K562 (cell line): ENCODE results near the gene APLP1. TPM values are rescaled to one million over a fixed set of nuclear protein-coding genes. Genes with fewer than 3 reads are reported as not detected.

ENCODE experiments used
- ATAC-seq: fragments of 200-7000 bp; cut with Tn5 transposase; 3 replicates; pipeline ENCODE4 v1.9.1; 2020; ENCODE audit warnings: moderate library complexity
- BruUV-seq: library from RNA; stranded (reverse); fragments of 400-500 nt; replicated peaks from 2 replicates; lab custom pipeline; 2021; lab: Mats Ljungman, UMichigan
- CTCF ChIA-PET: fragments of 300-600 bp; formaldehyde crosslinking; extraction: SDS; loops from one replicate; lab custom pipeline; 2021; ENCODE audit warnings: low intra/inter-chr PET ratio; lab: Yijun Ruan, JAX
- POLR2A ChIA-PET: fragments of 300-600, 350-650 bp; sonication (Branson Sonifier 250); formaldehyde crosslinking; extraction: SDS; loops from one replicate; lab custom pipeline; 2021; ENCODE audit warnings: antibody characterized with exemption, inconsistent platforms; lab: Yijun Ruan, JAX
- DNase-seq, 4 experiments: peaks; one replicate each; pipeline versions ENCODE4 v3.0.0 to v3.0.0-alpha.2; 2011 to 2018; ENCODE audit warnings: low spot score in 3 of 4, mixed read lengths in 3 of 4; ENCODE audit errors: extremely low read depth in 1 of 4
- FAIRE-seq: peaks from 2 replicates; lab custom pipeline; 2011; peaks lifted over from hg19 to GRCh38; lab: Jason Lieb, UNC
- H2AFZ ChIP-seq: 2 replicates; pipeline ENCODE4 v1.6.0; 2011; ENCODE audit warnings: low read depth, low read length, control low read depth, inconsistent platforms
- H3K27ac ChIP-seq: fragments of 200-600 bp; 3 replicates; pipeline ENCODE4 v1.8.0; 2011; ENCODE audit warnings: low read depth, mild to moderate bottlenecking, control low read depth, inconsistent platforms, low read length, moderate library complexity, mixed read lengths; ENCODE audit errors: extremely low read depth
- H3K27me3 ChIP-seq, 2 experiments: fragments of 300-600 bp in 1 of 2; 2 replicates in 1 of 2; 3 replicates in 1 of 2; pipeline versions ENCODE4 v1.6.0 to v1.8.0; 2011; ENCODE audit warnings: inconsistent platforms in 2 of 2, low read length in 2 of 2, mild to moderate bottlenecking in 1 of 2, mixed read lengths in 1 of 2, moderate library complexity in 1 of 2; ENCODE audit not compliant: control insufficient read depth in 2 of 2, insufficient read depth in 2 of 2
- H3K36me3 ChIP-seq: fragments of 300-600 bp; 3 replicates; pipeline ENCODE4 v1.8.0; 2011; ENCODE audit warnings: mild to moderate bottlenecking, low read length, inconsistent platforms; ENCODE audit not compliant: control insufficient read depth, insufficient read depth
- H3K4me1 ChIP-seq, 2 experiments: fragments of 200-600 bp in 1 of 2; replicated peaks in 1 of 2; 2 replicates in 1 of 2; 3 replicates in 1 of 2; pipeline versions ENCODE4 v1.5.1 to v1.8.0; 2011; ENCODE audit warnings: inconsistent platforms in 2 of 2, low read length in 2 of 2, mild to moderate bottlenecking in 1 of 2, mixed read lengths in 1 of 2, moderate library complexity in 1 of 2; ENCODE audit not compliant: control insufficient read depth in 2 of 2, insufficient read depth in 2 of 2
- H3K4me2 ChIP-seq: 2 replicates; pipeline ENCODE4 v1.6.1; 2011; ENCODE audit warnings: low read length, control low read depth, inconsistent platforms, mixed read lengths; ENCODE audit not compliant: insufficient read depth
- H3K4me3 ChIP-seq: fragments of 200-600 bp; sonication (generic), shearing (Covaris generic); 2 replicates; pipeline ENCODE4 v1.5.1; 2016; ENCODE audit warnings: control low read depth, inconsistent platforms
- H3K79me2 ChIP-seq: fragments of 200-600 bp; 3 replicates; pipeline ENCODE4 v1.8.0; 2011; ENCODE audit warnings: low read length, inconsistent platforms; ENCODE audit not compliant: control insufficient read depth, insufficient read depth
- H3K9ac ChIP-seq, 2 experiments: 2 replicates each; pipeline versions ENCODE4 v1.6.0 to v1.6.1; 2011; ENCODE audit warnings: low read depth in 2 of 2, low read length in 2 of 2, control low read depth in 1 of 2, inconsistent platforms in 1 of 2, mild to moderate bottlenecking in 1 of 2, mixed read lengths in 1 of 2; ENCODE audit not compliant: insufficient read depth in 1 of 2
- H3K9me1 ChIP-seq: one replicate; pipeline ENCODE4 v1.6.0; 2011; ENCODE audit warnings: inconsistent platforms, mild to moderate bottlenecking, low read length, moderate library complexity; ENCODE audit not compliant: control insufficient read depth, insufficient read depth
- H3K9me3 ChIP-seq: replicated peaks from 2 replicates; pipeline ENCODE4 v1.5.1; 2011; ENCODE audit warnings: low read depth, low read length, inconsistent platforms; ENCODE audit not compliant: control insufficient read depth, insufficient read depth
- H4K20me1 ChIP-seq: replicated peaks from 2 replicates; pipeline ENCODE4 v1.6.1; 2011; ENCODE audit warnings: low read length, inconsistent platforms, mixed read lengths; ENCODE audit not compliant: control insufficient read depth, insufficient read depth
- BRD4 ChIP-seq: fragments of 200-600 bp; sonication (generic); IDR thresholded peaks from 2 replicates; pipeline ENCODE4 v1.6.1; 2017; ENCODE audit warnings: inconsistent platforms
- BRF1 ChIP-seq: IDR thresholded peaks from 3 replicates; pipeline ENCODE4 v1.6.1; 2011; ENCODE audit warnings: borderline replicate concordance, mild to moderate bottlenecking; ENCODE audit not compliant: insufficient read length; ENCODE audit errors: extremely low read depth
- FOXA3 ChIP-seq, 2 experiments: fragments of 450-650 bp in 1 of 2; sonication (generic) in 1 of 2; formaldehyde crosslinking; IDR thresholded peaks in 1 of 2; conservative IDR thresholded peaks in 1 of 2; 2 replicates each; pipeline versions ENCODE4 v1.4.0 to v1.8.0; 2020 to 2022; ENCODE audit warnings: mild to moderate bottlenecking in 2 of 2, missing genetic modification reagents in 1 of 2
- POLR2G ChIP-seq: fragments of 200-400 bp; formaldehyde crosslinking; IDR thresholded peaks from 2 replicates; pipeline ENCODE4 v1.6.1; 2017; ENCODE audit warnings: low read depth, mild to moderate bottlenecking, antibody characterized with exemption, low read length, moderate library complexity
- POLR3G ChIP-seq: IDR thresholded peaks from 2 replicates; pipeline ENCODE4 v1.6.1; 2011; ENCODE audit not compliant: insufficient read length, insufficient replicate concordance; ENCODE audit errors: extremely low read depth
- RNF2 ChIP-seq: sonication (generic); IDR thresholded peaks from 2 replicates; pipeline ENCODE4 v1.6.1; 2016
- ZBTB8A ChIP-seq: fragments of 450-650 bp; IDR thresholded peaks from 2 replicates; pipeline ENCODE4 v1.6.1; 2018; ENCODE audit warnings: mild to moderate bottlenecking, moderate library complexity; ENCODE audit not compliant: partially characterized antibody
- ZNF124 ChIP-seq: sonication (generic); formaldehyde crosslinking; IDR thresholded peaks from 2 replicates; pipeline ENCODE4 v1.8.1; 2022; ENCODE audit warnings: missing genetic modification reagents
- ZNF668 ChIP-seq: fragments of 250-450 bp; sonication (Bioruptor Pico); IDR thresholded peaks from 2 replicates; pipeline ENCODE4 v1.8.0; 2022; ENCODE audit warnings: mild to moderate bottlenecking, inconsistent platforms
- ZNF699 ChIP-seq: fragments of 250-450 bp; sonication (Bioruptor Pico); IDR thresholded peaks from 2 replicates; pipeline ENCODE4 v1.8.0; 2021; ENCODE audit warnings: mild to moderate bottlenecking, moderate library complexity; ENCODE audit not compliant: insufficient replicate concordance
- ZNF75A ChIP-seq: fragments of 450-650 bp; formaldehyde crosslinking; IDR thresholded peaks from 2 replicates; pipeline ENCODE4 v1.4.0; 2020; ENCODE audit warnings: mild to moderate bottlenecking
- WGBS: fragments of 100-300 bp; shearing (Covaris generic); methylation state at CpG from one replicate; pipeline ENCODE4 v1.1.6; 2016; ENCODE audit warnings: low coverage, mixed read lengths; ENCODE audit not compliant: insufficient coverage; ENCODE audit errors: missing lambda C conversion rate; 5-methylcytosine and 5-hydroxymethylcytosine counted together
- in situ Hi-C: fragments of 300-500 bp; cut with MboI; formaldehyde crosslinking; loops from 4 replicates; pipeline ENCODE4 v1.15.0; 2018; ENCODE audit warnings: inconsistent platforms, mixed read lengths
- intact Hi-C: fragments of 100-400 bp; cut with micrococcal nuclease; formaldehyde crosslinking; loops from 2 replicates; pipeline ENCODE4 v1.14.2; 2022
- polyA plus RNA-seq, 8 experiments: library from polyadenylated mRNA; depleted of rRNA in 4 of 8; stranded (reverse) in 5 of 8; unstranded in 3 of 8; fragments of >200 nt; fragmentation: Nextera tagmentation in 2 of 8; fragmentation: Illumina TruSeq in 1 of 8; extraction: Ambion mirVana in 2 of 8; extraction: Trizol in 1 of 8; gene quantifications; 2 replicates each; pipeline versions ENCODE4 v1.2.1 to v1.2.3, GENCODE V29; 2011 to 2014; ENCODE audit warnings: inconsistent platforms in 1 of 8, missing spikeins in 1 of 8
- total RNA-seq, 7 experiments: library from RNA; depleted of rRNA in 6 of 7; stranded (reverse); fragments of >200 nt in 6 of 7; fragmentation: Illumina TruSeq in 2 of 7; extraction: Trizol in 2 of 7; gene quantifications; 2 replicates each; pipeline versions ENCODE4 v1.2.1 to v1.2.3, GENCODE V29; 2011 to 2021; ENCODE audit warnings: low replicate concordance in 1 of 7
- TF ChIP-seq, protein P1 (sequence below): fragments of 250-450 bp; sonication (Bioruptor Pico); IDR thresholded peaks from 2 replicates; pipeline ENCODE4 v1.8.0; 2021; ENCODE audit warnings: mild to moderate bottlenecking, moderate library complexity

The APLP1 gene
- total and polyA plus RNA-seq, 9 of the 15 experiments (the other 6 are each of a cell fraction or from before 2014, with no cell fraction given) = 0.69 to 9.9 (median 4.7) TPM

DNA sequence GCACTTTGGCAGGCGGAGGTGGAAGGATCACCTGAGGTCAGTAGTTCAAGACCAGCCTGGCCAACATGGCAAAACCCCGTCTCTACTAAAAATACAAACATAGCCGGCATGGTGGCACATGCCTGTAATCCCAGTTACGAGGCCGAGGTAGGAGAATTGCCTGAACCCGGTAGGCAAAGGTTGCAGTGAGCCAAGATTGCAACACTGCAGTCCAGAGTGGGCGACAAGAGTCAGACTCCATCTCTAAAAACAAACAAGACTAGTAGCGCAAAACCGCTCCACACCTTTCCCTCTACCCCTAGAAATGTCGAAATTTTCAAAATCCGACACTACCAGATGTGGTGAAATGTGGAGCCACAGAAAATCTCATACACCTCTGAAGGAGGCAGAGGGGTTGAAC lies 50.9 kb downstream of the APLP1 start:
- no peaks in the 10 kb centered on the region for H4K20me1 ChIP-seq
- no peaks in the 10 kb centered on the region for H3K9me3 ChIP-seq
- in situ Hi-C loops (no loop called here), intact Hi-C loops (no loop called here)
- DNase-seq (no peak), ATAC-seq (no peak), FAIRE-seq (no peak)
- H3K36me3 ChIP-seq = no peaks in the 10 kb centered on the region
- ChIA-PET POLR2A (no interaction called here), CTCF (no interaction called here)
- H3K4me2 ChIP-seq = no peak overlapping the region
- 14% methylated on average over 11 of the region's 11 CpGs for WGBS
- H3K27me3 ChIP-seq = peaks cover 6 to 29% of the 10 kb centered on the region in 2 experiments; a peak in 4 of 5 replicates
- BruUV-seq = no TSS peak
- H3K4me3 ChIP-seq = no peak overlapping the region
- no peaks in the 10 kb centered on the region; a peak in 1 of 5 replicates for H3K4me1 ChIP-seq
- no peaks in the 10 kb centered on the region for H3K79me2 ChIP-seq
- no peaks in the 10 kb centered on the region for H3K9me1 ChIP-seq
- no peak overlapping the region for H3K9ac ChIP-seq
- H2AFZ ChIP-seq = no peak overlapping the region
- H3K27ac ChIP-seq = no peak overlapping the region
- TF ChIP-seq, protein P1, sequence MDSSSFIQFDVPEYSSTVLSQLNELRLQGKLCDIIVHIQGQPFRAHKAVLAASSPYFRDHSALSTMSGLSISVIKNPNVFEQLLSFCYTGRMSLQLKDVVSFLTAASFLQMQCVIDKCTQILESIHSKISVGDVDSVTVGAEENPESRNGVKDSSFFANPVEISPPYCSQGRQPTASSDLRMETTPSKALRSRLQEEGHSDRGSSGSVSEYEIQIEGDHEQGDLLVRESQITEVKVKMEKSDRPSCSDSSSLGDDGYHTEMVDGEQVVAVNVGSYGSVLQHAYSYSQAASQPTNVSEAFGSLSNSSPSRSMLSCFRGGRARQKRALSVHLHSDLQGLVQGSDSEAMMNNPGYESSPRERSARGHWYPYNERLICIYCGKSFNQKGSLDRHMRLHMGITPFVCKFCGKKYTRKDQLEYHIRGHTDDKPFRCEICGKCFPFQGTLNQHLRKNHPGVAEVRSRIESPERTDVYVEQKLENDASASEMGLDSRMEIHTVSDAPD (CRISPR knock-in tag) = no peak
- no peak for TF ChIP-seq BRF1
- no peak for TF ChIP-seq ZNF699 (CRISPR knock-in tag)
- TF ChIP-seq BRD4 = no peak
- no peak for TF ChIP-seq RNF2
- TF ChIP-seq POLR3G = no peak
- no peak for TF ChIP-seq ZNF75A (CRISPR knock-in tag)
- no peak for TF ChIP-seq ZNF124 (CRISPR knock-in tag)
- TF ChIP-seq ZNF668 = no peak
- TF ChIP-seq ZBTB8A = no peak
- no peak for TF ChIP-seq FOXA3 (CRISPR knock-in tag; conservative IDR thresholded peaks at IDR 0.05 in 1 of 2, IDR thresholded peaks at IDR 0.05 in 1 of 2)
- no peak for TF ChIP-seq POLR2G
